GM12891 (cell line): ENCODE results near the gene FARS2.

Experiments
- POLR2A ChIP-seq: IDR thresholded peaks from 2 replicates; pipeline ENCODE4 v1.6.1; 2011; ENCODE audit warnings: low read depth, low read length, control low read depth
- POLR2AphosphoS5 ChIP-seq: IDR thresholded peaks from 2 replicates; pipeline ENCODE4 v1.6.1; 2011; ENCODE audit warnings: low read depth, low read length, control low read depth
- SPI1 ChIP-seq: IDR thresholded peaks from 2 replicates; pipeline ENCODE4 v1.6.1; 2011; ENCODE audit warnings: low read depth, low read length, control low read depth
- TAF1 ChIP-seq: IDR thresholded peaks from 2 replicates; pipeline ENCODE4 v1.6.1; 2011; ENCODE audit warnings: low read depth, low read length, control low read depth

DNA sequence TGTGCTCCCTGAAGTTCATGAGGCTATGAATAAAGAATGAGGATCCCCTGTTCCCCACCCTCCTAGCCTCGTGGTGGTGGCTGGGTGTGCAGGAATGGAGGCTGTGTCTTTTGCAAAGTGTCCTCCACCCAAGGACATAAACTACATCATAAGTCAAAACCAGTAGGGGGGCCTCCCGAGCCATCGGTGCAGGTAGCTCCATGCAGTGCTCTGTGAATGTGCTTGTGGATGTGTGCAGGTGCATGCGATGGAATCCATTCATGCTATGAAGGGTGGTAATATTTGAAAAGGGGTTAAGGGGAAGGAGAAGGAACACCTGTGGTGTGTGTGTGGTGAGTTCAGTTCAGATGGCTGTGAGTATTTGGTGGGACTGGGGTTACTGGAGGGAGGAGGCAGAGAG lies 548.1 kb downstream of the FARS2 start:
- TF ChIP-seq TAF1 (no peak), POLR2A (no peak), POLR2AphosphoS5 (no peak), SPI1 (no peak)
